Measurements from ENCODE around the gene SCML2.

DNA sequence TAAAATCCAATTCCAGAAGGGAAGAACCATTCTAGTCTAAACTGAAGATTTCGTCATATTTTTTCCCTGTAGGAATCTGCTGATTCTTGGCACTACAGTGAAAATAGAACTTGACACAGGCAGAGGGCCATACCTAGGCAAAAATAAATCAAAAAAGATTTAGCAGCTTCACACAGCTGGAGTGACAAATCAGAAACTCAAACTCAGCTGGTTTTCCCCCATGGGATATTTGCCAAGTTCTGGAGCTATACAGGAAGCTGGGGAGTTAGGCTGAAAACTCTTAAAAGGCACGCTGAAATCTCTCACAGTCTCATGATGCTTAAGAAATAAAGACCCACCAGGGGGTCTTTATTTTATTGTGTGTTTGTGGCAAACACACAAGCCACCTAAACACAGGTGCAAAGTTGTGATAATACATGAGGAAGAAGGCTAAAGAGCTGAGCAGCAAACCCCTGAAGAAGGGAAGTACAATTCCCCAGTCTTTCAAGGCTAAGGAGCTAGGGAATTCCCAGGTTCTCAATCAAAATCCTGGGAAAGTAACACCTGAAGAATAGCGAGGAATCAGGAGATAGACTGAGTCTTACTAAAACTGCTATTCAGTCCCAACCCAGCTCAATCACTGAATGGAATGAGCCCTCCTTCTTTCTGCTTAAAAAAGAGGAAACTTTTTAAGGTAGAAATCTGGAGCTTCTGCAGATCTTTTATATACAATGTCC is 101.7 kb downstream of the SCML2 start:
- TF ChIP-seq POLR2A (IDR thresholded peaks at IDR 0.05), result no peak
- TF ChIP-seq, protein P1, sequence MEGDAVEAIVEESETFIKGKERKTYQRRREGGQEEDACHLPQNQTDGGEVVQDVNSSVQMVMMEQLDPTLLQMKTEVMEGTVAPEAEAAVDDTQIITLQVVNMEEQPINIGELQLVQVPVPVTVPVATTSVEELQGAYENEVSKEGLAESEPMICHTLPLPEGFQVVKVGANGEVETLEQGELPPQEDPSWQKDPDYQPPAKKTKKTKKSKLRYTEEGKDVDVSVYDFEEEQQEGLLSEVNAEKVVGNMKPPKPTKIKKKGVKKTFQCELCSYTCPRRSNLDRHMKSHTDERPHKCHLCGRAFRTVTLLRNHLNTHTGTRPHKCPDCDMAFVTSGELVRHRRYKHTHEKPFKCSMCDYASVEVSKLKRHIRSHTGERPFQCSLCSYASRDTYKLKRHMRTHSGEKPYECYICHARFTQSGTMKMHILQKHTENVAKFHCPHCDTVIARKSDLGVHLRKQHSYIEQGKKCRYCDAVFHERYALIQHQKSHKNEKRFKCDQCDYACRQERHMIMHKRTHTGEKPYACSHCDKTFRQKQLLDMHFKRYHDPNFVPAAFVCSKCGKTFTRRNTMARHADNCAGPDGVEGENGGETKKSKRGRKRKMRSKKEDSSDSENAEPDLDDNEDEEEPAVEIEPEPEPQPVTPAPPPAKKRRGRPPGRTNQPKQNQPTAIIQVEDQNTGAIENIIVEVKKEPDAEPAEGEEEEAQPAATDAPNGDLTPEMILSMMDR (IDR thresholded peaks at IDR 0.05), result no peak
